IPS-18c (cell line): ENCODE results near the gene SEMA3F.

Experiments used
- H3K4me3 ChIP-seq: 2 replicates; pipeline ENCODE4 v1.7.0; 2013; ENCODE audit warnings: low read depth, mild to moderate bottlenecking, low read length, moderate library complexity; ENCODE audit not compliant: insufficient read depth
- H3K9me3 ChIP-seq: one replicate; pipeline ENCODE4 v1.6.1; 2013; ENCODE audit warnings: mild to moderate bottlenecking, low read length, moderate library complexity; ENCODE audit not compliant: control insufficient read depth, insufficient read depth

Gene SEMA3F

DNA sequence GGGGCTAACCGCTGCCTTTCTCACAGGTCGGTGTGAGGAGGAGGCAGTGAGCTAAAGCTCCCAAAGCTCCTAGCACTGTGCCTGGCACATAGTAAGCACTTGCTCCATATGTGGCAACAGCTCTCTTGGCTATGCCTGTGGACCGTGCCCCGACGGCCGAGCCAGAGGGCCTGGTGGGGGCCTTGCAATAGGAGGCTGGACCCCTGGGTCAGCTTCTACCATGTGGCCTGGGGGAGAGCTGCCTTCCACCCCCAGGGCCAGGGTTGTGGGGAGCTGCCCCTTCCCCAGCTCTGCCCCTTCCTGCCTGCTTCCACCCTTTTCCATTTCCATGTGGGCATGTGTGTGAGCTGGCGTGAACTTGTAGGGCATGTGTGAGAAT, 19.4 kb downstream of the SEMA3F start:
- Histone ChIP-seq H3K4me3 (no peak overlapping the region), H3K9me3 (peaks cover 2% of the 10 kb centered on the region)

DNA sequence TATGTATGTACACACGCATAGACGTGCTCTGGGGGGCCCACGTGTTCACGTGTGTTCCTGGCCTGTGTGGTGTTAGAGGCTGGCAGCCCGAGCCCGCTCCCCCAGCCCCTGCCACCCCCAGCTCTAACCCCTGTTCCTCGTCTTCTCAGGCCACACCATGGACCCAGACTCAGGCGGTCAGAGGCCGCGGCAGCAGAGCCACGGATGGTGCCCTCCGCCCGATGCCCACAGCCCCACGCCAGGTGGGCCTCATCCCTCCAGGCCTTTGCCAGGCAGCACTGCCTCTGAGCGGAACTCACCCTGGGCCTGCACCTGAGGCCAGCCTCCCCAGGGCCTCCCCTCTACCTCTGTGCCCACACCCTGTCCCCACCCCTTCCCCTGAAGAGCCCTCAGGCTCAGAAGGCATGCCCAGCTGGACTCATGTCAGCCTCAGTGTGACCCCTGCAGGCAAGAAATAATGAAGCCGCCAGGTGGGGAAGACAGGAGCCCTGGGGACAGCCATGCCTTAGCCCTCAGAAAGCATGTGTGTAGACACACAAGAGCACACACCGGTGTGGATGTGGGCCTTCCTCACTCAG, 19.9 kb downstream of the SEMA3F start:
- H3K9me3 ChIP-seq, result peaks cover 2% of the 10 kb centered on the region
- H3K4me3 ChIP-seq, result no peak overlapping the region

DNA sequence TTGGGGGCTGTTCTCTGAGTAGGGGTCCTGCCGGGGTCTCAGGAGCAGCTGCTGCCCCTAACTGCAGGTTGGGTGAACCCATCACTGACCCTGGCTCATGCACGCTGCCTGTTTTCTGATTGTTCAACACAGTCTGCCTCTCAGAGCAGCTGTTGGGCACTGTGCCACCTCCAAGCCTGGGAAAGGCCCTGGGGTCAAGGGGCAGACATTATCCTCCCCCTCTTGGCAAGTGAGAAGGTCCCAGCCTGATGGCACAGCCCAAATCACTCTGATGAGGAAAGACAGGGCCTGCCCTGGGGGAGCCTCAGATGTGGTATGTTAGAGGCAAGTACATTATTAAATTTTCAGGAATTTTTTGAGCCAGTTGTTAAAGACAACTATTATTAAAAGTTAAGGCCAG, 22.2 kb downstream of the SEMA3F start:
- no peak overlapping the region for H3K4me3 ChIP-seq
- H3K9me3 ChIP-seq, result peaks cover 2% of the 10 kb centered on the region

DNA sequence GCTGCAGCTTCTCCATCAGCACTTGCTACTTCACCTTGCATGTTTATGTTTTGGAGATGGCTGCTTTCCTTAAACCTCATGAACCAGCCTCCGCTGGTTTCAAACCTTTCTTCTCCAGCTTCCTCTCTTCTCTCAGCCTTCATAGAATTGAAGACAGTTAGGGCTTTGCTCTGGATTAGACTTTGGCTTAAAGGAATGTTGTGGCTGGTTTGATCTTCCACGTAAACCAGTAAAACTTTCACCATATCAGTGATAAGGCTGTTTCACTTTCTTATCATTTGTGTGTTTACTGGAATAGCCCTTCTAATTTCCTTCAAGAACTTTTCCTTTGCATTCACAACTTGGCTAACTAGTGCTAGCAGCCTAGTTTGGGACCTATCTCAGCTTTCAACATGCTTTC, 24.6 kb downstream of the SEMA3F start:
- H3K9me3 ChIP-seq, result no peaks in the 10 kb centered on the region
- no peak overlapping the region for H3K4me3 ChIP-seq

DNA sequence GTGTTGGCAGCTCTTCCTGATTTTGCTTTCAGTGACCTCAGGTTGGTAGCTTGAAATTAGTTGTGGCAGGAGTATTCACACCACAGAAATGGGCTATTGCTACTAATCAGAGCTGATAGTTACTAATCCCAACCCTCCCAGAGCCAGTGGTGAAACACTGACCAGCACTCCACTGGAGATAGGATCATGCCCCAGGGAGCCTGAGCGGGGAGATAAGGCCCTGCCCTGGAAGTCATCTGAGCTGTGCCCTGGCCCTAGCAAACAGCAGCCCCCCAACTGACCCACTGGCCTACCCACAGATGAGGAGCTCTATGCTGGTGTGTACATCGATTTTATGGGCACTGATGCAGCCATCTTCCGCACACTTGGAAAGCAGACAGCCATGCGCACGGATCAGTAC, 26.9 kb downstream of the SEMA3F start:
- Histone ChIP-seq H3K4me3 (no peak overlapping the region), H3K9me3 (no peaks in the 10 kb centered on the region)

DNA sequence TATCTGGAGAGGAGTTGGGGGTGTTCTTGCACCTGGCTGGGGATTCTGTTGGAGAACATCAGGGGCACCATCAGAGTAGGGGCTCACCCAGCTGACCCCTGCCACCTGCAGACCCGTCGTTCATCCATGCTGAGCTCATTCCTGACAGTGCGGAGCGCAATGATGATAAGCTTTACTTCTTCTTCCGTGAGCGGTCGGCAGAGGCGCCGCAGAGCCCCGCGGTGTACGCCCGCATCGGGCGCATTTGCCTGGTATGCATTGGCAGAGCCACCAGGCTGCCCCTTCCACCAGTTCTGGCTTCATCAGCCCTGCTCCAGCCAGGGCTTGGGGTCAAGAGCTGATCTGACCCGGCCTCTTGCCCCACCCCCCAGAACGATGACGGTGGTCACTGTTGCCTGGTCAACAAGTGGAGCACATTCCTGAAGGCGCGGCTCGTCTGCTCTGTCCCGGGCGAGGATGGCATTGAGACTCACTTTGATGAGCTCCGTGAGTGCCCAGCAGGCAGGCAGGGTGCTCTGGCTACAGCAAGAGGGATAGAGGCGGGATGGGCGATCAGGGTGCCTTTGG, 27.5 kb downstream of the SEMA3F start:
- Histone ChIP-seq H3K9me3 (no peaks in the 10 kb centered on the region), H3K4me3 (no peak overlapping the region)

DNA sequence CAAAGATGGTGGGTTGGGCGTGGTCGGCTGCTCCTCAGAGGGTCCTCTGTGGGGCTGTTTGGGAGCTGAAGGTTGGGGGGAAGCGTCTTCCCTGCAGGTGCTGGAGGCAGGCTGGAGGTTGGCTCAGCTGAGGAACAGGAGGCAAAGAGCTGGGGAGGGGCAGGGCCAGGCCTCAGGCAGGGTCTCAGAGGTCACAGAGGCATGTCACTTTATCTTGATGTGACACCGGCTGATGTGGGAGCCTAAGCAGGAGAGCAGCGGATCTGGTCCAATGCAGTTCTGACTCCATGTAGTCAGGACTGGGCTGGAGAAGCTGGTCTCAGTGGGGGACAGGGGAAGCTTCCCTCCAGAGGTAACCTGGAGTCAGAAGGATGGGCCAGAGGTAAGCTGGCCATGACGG, 28.6 kb downstream of the SEMA3F start:
- Histone ChIP-seq H3K4me3 (no peak overlapping the region), H3K9me3 (no peaks in the 10 kb centered on the region)

DNA sequence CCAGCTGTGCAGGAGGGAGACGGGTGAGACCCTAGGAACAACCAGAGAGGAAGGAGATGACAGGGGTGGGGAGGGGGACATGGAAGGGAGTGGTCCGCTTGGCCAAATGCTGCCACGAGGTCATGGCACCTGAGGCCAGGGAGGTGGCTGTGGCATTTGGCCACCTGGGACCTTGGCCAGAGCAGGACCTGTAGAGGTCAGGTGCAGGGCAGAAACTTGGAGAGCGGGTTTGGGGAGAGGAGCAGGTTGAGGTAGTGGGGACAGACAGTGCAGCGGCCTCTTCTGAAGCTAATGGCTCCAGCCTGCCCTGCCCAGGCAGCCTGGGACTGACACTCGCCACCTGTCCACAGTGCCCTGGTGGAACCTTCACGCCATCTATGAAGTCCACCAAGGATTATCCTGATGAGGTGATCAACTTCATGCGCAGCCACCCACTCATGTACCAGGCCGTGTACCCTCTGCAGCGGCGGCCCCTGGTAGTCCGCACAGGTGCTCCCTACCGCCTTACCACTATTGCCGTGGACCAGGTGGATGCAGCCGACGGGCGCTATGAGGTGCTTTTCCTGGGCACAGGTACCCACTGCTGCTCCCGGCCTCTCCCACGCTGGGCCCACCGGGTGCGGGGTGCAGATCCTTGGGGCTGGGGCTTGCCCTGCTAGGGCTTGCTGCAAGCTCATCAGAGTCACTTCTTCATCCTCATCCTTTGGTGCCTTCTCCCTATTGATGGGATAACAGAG, 29.3 kb downstream of the SEMA3F start:
- H3K4me3 ChIP-seq, result no peak overlapping the region
- H3K9me3 ChIP-seq, result no peaks in the 10 kb centered on the region

DNA sequence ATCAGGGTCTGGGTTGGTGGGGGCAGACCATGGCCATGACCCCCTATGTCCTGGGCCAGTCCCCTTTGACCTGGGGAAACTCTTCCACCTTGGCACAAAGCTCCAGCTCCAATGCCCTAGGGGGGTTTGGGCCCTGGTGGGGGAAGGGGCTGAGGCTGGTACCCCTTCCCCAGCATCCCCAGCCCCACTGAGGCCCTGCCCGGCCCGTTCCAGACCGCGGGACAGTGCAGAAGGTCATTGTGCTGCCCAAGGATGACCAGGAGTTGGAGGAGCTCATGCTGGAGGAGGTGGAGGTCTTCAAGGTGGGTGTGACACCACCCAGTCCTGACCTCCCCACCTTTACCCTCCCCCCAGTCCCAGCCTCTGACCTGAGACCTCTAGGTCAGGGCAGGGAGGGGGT, 30.1 kb downstream of the SEMA3F start:
- H3K9me3 ChIP-seq, result no peaks in the 10 kb centered on the region
- no peak overlapping the region for H3K4me3 ChIP-seq

DNA sequence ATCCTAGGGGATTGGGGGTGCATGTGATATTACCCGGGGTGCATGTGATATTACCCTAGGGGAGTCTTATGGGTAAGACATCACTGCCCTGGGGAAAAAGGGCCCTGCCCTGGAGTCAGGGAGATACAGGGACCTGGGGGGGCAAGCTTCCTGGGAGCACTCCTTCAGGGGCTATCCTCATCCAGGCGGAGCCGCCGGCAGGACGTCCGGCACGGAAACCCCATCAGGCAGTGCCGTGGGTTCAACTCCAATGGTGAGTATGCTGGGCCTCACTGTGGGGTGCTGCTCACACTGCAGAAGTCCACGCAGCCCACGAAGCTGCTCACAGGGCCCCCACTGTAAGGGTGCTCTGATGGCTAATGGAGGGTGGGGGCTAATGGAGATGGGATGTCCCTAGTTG, 31.0 kb downstream of the SEMA3F start:
- Histone ChIP-seq H3K9me3 (no peaks in the 10 kb centered on the region), H3K4me3 (no peak overlapping the region)

DNA sequence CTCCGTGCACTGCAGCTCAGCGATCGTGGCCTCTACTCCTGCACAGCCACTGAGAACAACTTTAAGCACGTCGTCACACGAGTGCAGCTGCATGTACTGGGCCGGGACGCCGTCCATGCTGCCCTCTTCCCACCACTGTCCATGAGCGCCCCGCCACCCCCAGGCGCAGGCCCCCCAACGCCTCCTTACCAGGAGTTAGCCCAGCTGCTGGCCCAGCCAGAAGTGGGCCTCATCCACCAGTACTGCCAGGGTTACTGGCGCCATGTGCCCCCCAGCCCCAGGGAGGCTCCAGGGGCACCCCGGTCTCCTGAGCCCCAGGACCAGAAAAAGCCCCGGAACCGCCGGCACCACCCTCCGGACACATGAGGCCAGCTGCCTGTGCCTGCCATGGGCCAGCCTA, 32.6 kb downstream of the SEMA3F start:
- no peak overlapping the region for H3K4me3 ChIP-seq
- H3K9me3 ChIP-seq, result no peaks in the 10 kb centered on the region

DNA sequence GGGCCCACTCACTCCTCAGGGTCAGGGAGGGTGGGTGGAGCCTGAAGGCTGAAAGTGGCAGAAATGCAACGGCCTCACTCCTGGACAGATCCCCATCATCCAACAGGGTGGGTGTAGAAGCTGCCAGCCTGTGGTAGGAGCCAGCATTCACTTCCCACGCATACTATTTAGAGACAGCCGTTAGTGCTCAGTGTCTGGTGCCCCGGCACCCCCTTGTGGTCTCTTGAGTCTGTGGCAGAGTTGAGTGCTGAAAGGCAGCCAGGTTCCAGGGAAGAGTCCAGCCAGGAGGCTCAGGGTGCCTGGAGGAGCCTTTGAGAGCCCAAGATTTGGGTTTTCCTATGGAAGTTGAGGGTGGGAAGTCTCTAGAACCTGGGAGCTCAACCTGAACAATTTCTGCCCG, 34.1 kb downstream of the SEMA3F start:
- Histone ChIP-seq H3K9me3 (no peaks in the 10 kb centered on the region), H3K4me3 (no peak overlapping the region)

DNA sequence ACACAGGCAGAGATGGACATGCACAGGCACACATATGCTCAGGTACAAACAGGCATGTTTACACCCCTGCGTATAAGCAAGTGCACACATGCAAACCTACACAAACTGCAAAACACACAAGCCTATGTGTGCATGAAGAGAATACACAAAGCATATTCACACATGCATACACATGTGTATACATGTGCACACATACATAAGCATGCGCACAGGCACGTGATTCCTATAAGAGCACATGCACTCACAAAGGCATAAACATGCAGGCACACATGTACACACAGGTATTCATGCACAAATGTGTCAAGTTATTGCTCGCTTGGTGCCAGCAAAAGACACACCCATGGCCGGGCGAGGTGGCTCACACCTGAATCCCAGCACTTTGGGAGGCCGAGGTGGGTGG, 34.9 kb downstream of the SEMA3F start:
- no peak overlapping the region for H3K4me3 ChIP-seq
- no peaks in the 10 kb centered on the region for H3K9me3 ChIP-seq

DNA sequence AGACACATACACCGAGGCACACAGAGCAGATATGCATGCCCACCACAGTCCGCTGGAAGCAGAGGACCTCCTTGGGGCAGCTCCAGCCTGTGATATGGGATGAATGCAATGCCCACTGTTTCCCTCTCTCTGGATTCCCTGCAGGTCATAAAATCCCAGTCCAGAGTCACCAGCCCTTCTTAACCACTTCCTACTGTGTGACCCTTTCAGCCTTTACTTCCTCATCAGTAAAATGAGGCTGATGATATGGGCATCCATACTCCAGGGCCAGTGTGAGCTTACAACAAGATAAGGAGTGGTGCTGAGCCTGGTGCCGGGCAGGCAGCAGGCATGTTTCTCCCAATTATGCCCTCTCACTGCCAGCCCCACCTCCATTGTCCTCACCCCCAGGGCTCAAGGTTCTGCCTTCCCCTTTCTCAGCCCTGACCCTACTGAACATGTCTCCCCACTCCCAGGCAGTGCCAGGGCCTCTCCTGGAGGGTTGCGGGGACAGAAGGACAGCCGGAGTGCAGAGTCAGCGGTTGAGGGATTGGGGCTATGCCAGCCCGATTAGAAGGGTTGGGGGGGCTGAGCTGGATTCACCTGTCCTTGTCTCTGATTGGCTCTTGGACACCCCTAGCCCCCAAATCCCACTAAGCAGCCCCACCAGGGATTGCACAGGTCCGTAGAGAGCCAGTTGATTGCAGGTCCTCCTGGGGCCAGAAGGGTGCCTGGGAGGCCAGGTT, 36.0 kb downstream of the SEMA3F start, which contains the start of gene GNAT1:
GNAT1 (plus strand) TSS at position 675 of the 725 bp plus-strand sequence. CDS start 116 bp downstream, outside the sequence.
- Histone ChIP-seq H3K4me3 (no peak within 1 kb of the TSS), H3K9me3 (no peaks in the 10 kb centered on the region)

DNA sequence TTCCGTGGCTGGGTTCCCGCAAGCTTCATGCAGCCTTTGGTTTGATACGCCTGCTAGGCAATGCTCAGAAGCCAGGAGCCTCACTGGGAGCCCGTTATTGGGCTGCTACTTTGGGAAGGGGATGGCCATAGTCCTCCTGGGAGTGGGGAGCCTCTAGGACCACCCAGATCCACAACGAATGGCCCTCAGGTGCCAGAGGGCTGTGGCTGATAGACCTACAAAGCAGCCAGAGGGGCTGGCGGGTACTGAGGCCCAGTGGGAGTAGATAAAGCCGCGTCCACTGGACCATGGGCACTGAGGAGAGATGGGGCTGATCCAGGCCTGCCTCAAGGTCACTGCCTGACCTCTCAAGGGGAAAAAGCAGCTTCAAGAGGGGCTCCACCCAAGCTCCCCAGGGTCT, 37.0 kb downstream of the SEMA3F start:
- no peaks in the 10 kb centered on the region for H3K9me3 ChIP-seq
- no peak overlapping the region for H3K4me3 ChIP-seq

DNA sequence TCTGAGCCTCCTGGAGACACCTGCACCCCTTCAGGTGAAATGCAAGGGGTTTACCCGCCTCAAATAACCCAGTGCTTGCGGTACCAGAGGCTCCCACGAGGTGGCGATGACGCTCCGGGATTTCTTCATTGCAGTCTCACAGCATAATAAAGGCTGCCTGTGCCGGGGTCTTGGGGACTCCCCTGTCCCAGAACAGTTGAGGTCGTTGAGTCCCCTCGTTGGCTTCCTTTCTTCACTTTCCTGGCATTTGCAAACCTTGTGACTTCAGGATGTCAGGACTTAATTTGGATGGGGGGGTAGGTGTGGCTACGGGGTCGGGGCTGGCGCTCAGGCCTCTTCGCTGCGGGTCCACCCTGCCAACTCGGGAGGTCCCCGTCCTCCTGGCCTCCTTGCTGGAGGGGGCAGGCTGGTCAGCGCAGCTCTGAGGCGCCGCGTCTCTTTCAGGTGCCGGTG, 37.6 kb downstream of the SEMA3F start:
- Histone ChIP-seq H3K4me3 (no peak overlapping the region), H3K9me3 (no peaks in the 10 kb centered on the region)

DNA sequence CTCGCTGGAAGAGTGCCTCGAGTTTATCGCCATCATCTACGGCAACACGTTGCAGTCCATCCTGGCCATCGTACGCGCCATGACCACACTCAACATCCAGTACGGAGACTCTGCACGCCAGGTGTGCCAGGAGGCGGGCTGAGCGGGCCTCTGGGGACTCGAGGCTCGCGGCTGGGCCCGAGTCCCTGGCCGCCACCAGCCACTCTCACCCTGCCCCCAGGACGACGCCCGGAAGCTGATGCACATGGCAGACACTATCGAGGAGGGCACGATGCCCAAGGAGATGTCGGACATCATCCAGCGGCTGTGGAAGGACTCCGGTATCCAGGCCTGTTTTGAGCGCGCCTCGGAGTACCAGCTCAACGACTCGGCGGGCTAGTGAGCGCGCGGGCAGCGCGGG, 38.2 kb downstream of the SEMA3F start:
- Histone ChIP-seq H3K9me3 (no peaks in the 10 kb centered on the region), H3K4me3 (no peak overlapping the region)

DNA sequence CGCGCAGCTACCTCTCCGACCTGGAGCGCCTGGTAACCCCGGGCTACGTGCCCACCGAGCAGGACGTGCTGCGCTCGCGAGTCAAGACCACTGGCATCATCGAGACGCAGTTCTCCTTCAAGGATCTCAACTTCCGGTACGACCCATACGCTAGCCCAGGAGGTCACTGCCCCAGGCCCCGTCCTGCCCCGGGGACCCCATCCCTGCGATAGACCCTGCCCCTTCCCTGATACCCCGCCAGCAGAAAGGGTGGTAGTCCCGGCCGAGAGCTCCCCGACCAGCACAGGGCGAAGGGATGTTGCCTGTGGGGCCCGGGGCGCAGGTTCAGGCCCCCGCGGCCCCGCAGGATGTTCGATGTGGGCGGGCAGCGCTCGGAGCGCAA, 38.6 kb downstream of the SEMA3F start:
- no peak overlapping the region for H3K4me3 ChIP-seq
- H3K9me3 ChIP-seq, result no peaks in the 10 kb centered on the region
